HG02973 (cell line): ENCODE measurements around the gene SLC2A2.
A peak's percentile ranks its signal among the peaks of the same experiment; 100 is the strongest.

Experiments used
- ATAC-seq: cut with Tn5 transposase; IDR thresholded peaks from one replicate; pipeline ENCODE4 v1.9.1; 2021; ENCODE audit warnings: moderate library complexity; ENCODE audit not compliant: unreplicated experiment

The SLC2A2 gene

DNA sequence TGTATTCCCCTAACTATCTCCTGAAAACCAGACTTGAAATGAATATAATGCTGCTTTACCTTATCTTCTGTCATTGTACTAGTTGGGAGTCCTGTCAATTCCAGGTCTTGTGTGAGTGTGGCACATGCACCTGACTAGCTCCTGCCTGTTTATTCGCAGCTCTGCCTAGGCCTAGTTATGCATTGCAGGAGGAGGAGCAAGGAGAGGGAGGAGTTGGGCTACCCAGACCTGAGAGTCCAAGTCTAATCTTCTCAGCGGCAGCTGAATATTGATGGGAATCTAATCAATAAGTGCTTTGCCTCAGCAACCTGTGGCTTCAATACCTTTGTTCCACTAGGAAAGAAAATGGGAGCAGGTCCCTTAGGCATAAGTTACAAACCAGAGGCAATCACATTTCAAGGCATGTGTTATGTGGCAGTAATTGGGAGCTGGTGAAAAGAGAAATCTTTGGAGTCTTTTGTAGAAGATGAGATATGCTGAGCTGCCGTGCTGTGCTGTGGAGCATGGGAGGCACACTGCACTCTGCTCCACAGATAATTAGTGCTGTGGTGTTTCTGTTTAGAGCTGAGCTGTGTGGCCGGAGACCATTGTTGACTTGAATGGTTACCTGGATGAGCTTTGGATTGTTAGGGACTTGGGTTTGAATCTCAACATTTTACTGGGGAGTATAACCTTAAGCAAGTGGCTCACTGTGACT lies at the start of gene SLC2A2:
Gene SLC2A2 (minus strand): TSS at position 124 of the 697 bp plus-strand sequence. CDS start 50 bp downstream, at position 74.
- no peak for ATAC-seq

DNA sequence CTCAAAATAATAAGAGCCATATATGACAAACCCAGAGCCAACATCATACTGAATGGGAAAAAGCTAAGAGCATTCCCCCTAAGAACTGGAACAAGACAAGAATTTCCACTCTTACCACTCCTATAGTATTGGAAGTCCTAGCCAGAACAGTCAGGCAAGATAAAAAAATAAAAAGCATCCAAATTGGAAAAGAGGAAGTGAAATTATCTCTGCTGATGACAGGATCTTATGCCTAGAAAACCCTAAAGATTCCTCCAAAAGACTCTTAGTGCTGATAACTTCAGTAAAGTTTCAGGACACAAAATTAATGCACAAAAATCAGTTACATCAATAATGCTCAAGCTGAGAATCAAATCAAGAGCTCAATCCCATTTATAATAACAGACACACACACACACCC lies 45.9 kb upstream of the SLC2A2 start:
- ATAC-seq = no peak

DNA sequence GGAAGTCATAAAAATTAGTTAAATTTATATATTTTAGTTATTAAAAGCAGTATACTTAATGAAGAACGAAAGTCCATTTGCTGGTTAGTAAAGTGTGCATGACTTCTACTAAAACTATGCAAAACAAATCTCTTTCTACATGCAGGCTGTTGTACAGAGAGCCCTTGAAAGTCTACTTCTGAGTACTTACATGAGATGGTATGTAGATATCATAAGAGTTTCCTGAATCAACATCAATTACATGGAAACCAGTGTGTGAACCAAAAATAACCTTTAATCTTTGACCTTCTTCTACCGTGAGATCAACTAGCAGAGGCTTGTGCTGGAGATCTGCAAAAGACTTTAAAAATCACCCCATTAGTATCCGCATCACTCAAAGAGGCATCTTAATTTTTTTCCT lies 42.1 kb upstream of the SLC2A2 start:
- ATAC-seq = no peak

DNA sequence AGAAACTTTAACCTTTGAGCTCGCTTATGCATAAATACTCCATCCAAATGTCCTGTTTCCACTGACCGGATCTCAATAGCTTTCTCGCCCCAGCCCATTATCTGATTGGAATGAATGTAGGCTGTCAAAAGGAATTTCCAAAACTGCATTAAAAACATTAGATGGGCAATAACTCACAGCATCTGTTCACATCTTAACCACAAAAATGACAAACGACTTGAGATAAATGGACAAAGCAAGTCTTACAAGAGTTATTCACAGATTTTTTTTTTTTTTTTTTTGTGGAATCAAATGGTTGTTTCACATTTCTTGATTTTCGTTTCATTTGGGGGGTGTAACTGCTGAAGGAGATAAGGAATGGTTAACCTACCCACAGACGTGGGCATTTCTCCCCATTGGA lies 39.7 kb upstream of the SLC2A2 start:
- no peak for ATAC-seq

DNA sequence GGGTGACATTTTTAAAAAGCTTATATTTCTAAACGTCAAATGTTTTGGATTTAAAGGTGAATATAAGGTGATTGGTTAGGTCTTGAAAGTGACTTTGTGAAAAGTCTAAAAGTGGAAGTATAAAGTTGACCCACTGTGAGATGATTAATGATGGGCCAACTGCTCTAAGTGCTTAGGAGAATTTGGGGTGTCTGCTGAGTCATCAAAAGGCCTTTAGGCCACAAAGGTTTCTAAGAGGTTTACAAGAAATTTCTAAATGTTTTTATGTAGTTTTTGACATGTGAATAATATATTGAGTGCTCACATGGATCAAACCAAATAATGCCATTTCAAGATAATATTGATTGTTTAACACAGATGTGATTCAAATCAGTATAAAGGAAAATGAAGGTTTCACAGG lies 39.2 kb upstream of the SLC2A2 start:
- ATAC-seq = no peak

DNA sequence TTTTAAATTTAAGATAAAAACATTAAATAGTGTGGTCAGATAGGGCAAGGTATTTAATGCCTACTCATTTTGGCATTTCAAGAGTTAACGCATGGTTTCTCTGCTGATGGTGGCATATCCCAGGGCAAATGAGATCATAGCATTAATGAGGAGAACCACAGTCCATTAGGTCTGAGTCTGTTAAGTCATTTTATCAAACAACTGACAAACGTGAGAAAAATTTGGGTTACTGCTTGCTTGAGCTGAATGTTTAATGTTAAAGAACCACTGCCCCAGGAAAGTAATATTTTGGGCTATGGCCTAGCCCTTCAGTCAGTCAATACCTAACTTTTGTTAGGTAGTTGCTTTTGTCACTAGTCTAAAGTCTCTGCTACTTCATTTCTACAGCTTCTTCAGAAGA lies 37.9 kb upstream of the SLC2A2 start:
- no peak for ATAC-seq

DNA sequence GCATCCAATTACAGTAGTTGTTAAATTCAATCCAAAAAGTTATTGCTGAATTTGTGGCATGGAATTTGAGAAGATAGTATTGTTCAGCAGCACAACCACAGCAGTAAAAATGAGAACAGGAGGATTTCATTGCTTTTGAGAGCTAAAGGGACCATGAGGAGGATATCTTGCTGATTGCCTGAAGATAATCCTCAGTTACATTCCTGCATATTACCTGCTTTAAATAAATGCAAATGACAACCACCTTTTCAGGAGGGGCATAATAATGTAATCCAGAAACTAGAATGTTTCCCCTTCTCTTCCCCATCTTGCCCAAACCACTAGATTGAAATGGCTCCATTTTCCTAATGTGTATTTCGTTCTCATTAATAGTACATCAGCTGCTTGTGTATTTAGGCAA lies 35.2 kb upstream of the SLC2A2 start:
- ATAC-seq = no peak

DNA sequence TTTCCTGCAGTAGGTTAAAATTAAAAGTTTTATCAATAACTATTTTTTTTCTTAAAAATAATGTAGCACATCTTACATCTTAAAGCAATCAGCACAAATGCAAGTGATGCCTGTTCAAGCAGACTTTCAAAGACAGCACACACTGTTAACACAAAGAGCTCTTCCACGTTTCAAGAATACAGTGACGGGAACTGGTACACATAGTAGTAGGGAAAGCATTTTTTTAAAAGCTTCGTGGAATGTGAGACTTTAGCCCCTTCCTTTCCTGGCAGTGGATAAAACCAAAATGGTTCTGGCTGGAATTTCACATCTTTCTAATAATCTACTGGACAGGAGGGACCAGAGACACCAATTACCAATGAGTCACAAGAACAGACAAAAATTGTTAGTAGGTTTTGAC lies 33.5 kb upstream of the SLC2A2 start:
- no peak for ATAC-seq

DNA sequence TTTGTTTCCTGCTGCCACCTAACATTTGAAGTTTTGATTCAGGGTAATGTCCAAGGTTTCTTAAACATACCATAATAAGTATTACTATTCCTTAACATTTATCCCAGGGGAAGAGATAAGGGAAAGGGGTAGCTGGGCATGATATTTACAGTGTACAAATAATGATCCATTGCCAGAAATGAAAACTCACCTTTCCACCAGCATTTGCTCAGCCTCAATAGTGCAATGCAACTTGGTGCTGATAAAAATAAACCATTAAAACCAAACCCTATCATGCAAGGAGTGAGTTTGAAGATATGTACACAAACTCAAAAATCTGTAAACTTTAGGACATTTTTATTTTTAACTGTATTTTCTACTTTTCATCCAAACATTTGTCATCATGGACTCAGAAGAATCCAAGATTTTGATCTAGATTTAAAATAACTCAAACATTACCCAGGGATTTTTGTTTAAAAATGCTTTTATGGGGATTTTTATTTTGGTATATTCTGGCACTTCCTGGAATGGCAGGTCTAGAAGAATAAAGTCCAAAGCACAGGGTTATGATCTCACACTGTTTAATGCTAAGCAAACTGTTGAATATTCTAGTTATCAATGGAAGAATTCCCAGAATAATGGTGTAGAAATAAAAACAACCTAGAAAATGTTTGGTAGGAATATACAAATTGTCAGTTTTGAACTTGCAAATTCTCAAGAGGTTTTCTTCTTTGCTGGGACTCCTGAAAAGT lies 32.5 kb upstream of the SLC2A2 start:
- ATAC-seq = no peak

DNA sequence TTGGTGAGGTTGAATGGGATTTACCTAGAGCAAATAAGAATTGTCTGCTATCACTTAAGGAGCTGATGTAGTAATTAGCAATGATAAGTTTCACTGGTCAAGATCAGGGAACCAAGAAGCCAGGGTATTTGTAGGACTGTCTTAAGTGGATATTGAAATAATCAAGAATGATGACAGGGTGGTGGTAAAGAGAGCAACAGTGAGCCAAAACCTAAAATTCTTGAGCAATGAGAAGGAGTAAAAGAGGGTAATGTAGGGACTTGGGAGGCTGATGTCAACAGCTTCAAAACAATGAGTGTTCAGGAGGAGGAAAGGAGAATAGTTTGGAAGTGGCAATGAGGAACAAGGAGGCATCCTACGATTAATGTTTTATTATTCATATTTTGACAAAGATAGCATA lies 31.5 kb upstream of the SLC2A2 start:
- no peak for ATAC-seq

DNA sequence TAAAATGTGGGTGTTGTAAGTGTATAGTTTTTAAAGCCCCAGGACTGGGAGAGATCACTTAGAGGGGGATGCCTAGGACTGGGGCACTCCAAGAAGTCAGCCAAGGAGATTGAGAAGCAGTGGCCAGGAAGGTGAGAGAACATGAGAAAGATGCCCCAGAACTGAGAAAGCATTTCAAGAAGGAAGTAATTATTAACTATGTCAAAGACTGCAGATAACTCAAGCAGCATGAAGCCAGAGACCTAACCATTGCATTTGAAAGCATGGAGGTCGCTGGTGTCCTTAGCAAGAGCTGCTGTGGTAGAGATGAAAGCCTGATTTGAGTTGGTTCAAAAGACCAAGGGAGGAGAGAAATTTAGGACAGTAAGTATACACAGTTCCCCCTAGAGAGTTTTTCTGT lies 30.6 kb upstream of the SLC2A2 start:
- no peak for ATAC-seq

DNA sequence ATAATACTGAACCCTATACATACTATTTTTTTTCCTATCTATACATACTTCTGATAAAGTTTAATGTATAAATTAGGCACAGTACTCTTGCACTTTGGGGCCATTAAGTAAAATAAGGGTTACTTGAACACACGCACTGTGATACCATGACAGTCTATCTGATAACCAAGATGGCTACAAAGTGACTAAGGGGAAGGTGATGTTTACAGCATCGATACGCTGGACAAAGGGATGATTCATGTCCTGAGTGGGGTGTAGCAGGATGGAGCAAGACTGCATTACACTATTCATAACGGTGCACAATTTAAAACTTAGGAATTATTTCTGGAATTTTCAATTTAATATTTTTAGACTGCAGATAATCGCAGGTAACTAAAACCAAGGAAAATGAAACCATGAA lies 30.0 kb upstream of the SLC2A2 start:
- ATAC-seq = no peak

DNA sequence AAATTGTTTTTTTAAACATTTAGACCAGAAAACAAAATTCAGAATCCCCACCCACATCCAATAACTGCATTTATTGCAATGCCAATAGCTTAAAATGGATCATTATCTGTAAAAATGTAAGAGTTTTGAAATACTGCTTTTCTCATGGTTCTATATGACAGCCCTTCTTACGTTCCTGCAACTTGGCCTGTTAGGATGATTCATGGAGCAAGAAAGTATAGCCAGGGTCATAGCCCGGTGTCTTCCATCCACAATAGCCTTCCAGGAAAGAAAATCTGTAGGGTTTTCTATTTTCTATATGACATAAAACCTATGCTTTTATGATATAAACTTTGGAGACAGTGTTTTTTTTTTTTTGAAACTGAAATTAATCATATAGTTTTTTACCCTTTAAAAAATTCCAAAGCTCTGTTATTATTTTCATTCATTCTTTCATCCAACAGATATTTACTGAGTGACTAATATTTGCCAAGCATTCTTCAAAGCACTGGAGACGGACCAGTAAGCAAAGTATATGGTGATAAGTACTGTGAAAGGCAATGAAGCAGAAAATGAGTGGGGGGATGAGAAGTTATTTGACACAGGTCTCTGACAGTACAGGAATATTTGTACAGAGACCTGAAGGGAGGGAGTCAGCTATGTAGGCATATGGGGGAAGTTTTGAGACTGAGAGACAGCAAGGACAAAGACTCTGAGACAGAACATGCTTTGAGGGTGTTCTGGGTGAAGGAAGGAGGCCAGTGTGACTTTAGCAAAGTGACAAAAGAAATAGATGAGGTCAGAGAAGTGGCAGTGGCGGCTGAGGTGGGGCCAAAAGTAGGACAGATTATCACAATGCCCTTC lies 29.0 kb upstream of the SLC2A2 start:
- no peak for ATAC-seq

DNA sequence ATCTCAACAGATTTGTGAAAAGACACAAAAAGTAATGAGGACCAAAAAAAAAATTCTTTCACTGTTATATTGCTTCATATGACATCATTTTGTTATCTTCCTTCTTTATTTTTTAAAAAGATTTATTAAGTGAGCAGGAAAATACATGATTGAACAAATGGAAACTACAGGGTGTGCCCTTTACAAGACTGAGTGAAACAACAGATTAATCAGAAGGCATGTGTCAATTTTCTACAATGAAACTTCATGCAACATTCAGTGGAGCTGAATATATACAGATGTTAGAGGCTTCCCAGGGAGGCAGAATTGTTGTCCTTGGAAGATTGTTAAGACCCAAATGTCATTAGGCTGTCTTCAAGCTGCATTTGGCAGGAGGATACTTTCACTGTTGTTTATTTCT lies 28.4 kb upstream of the SLC2A2 start:
- ATAC-seq = no peak

DNA sequence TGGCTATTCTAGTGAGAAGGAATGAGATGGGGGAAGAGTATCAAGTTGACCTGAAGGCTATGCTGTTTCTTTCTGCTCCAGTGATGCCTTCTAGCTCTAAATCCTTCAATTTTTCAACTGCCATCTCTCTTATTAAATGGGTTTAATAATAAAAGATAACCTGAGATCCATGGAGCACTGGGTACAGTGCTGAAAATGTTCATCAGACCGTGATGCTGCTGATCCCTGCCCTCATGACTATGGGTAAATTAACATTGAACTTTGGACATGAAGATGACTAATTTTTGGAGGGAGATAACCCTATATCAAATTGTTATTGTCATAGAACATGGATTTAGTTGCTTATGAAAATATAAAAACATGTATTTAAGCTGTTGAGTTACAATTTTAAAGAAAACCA lies 27.7 kb upstream of the SLC2A2 start:
- ATAC-seq = no peak

DNA sequence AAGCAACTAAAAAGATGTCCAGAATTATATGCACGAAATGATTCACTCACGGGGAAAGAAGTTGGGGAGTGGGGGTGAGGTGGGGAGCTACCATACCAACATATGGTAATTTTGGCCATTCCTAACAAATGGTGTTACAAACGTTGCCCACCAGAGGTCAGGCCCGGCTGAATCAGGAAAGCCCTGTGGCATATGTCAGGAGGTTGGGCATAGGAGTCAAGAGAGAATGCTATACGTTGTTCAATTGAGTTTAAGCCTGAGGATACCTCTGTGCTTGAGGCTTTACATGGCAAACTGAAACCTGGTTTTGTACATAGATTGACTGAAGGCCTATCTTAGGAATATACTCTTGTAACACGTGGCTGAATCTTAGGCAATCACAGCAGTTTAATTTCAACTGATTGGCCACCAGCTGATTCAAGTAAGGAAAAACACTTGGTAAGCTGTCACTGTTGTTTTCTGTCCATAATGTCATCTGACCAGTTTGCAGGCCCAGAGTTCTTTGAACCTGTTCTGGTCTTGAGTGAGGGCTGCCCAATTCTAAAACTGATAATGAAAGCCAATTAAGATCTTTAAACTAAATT lies 23.4 kb upstream of the SLC2A2 start:
- ATAC-seq = peak; percentile 84

DNA sequence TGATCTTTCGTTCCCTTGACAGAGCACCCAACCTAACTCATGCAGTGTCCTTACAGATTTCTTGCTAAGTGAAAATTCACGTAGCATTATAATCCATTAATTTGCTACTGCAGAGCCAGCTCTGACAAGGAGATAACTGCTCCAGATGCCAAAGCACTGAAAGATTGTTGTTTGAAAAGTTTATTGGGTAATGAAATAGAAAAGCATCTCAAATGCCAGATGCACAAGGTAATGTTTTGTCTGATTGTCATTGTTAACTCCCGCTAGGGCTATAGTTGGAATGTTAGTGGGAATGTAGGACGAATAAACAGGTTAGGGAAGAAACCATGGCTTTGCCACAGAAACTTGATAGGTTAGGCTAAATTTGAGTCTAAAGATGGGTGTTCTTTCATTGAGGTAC lies 20.2 kb upstream of the SLC2A2 start:
- no peak for ATAC-seq

DNA sequence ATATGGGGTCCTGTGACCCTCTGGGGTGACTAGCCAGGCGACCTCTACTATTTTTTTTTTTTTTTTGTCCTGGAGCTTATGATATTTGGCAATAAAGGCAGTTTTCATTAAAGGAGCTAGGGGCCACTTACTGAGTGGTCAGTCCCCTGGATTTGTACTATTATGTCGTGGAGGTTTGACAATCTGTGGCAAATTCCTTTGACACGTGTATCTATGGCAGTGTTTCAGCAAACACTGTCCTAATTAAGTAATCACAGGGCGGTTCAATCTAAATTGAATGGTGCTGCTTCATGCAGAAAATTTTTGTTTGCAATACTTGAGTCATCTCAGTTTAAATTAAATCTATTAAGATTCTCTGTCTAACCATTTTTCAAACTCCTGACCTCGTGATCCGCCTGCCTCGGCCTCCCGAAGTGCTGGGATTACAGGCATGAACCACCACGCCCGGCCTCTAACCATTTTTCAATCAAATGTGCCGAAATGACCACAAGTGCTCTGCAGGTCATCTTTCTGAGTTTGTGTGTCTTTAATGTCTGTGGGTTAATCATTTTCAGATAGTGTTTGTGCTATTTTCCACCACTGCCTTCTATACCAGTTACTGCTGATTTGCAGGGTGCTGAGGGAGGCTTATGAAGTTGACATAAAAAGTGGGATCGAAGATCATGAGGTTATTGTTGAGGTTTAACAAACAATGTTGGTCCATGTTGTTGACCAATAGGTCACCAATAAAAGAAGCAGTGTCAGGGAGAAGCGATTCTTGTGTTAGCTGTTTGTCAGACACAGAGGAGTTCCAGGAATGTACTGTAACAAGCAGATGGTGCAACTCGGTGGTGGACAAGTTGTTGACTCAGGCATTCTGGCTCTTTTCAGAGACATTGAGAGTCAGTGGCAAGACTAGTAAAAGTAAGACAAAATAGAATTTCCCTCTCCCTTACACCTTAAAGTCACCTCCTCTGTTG lies 18.6 kb upstream of the SLC2A2 start:
- ATAC-seq = no peak

DNA sequence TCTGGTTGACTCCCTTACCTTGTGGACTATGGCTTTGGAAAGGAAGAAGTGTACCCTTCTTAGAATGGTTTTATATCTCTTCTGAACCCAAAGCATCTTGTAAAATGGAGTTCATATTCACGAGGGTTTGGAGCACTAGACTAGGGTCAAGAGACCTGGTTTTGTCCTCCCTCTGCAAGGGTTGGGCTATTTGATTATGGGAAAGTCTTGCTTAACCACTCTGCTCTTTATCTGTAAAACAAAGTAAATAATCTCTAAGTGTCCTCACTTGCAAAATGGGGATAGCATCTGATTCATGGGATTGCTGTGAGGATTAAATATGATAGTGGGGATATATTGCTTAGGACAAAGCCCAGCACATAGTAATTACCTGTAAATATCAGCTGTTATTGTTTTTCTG lies 17.9 kb upstream of the SLC2A2 start:
- ATAC-seq = no peak

DNA sequence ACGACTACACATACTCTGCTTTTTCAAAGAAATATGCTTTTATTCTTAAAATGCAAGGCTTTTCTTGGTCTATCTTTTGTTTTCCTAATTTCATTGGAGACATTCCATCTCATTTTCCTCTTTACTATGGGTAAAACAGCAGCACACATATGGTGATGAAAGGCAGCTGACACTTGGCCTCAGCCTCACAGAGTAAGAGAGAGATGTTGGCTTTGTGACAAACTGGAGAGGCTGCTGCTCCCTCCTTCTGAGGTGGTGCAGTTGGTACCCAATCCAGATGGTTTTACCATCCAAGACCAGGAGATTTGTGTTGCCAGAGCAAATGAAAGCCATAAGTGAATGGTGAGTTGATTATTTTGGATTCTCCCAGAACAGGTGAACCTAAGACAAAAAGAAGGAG lies 13.2 kb upstream of the SLC2A2 start:
- no peak for ATAC-seq
